ENCODE results near the gene B3GLCT. TPM values are rescaled to one million over a fixed set of nuclear protein-coding genes. Genes with fewer than 3 reads are reported as not detected.

Gene B3GLCT
- polyA plus RNA-seq, 1 of the 3 experiments (the other 2 are of a cell fraction) = 2.4 TPM

GRCh38 chr13:31261241-31261640 lies 61.5 kb downstream of the B3GLCT start:
- POLR2A ChIA-PET = no interaction called here
- Histone ChIP-seq H3K9me3 (0 out of 2 replicates have a peak, but pooled peaks cover 4% of the 10 kb centered on the region), H3K9ac (no peak overlapping the region), H4K20me1 (ENCODE audit: insufficient read depth) (no peaks in the 10 kb centered on the region), H3K4me1 (ENCODE audit: control insufficient read depth in 1 of 2, insufficient read depth in 2 of 2, low read depth in 1 of 2, low read length in 1 of 2) (no peaks in the 10 kb centered on the region), H3K4me3 (ENCODE audit: low read depth in 2 of 2, low read length in 1 of 2) (no peak overlapping the region), H3K4me2 (no peak overlapping the region), H3K9me2 (no peaks in the 10 kb centered on the region), H3K27me3 (ENCODE audit: insufficient read depth) (no peaks in the 10 kb centered on the region), H3K27ac (ENCODE audit: low read depth in 2 of 2, low read length in 1 of 2) (no peak overlapping the region), H3K36me3 (replicated peaks in 1 of 2; ENCODE audit: control insufficient read depth in 1 of 2, insufficient read depth in 2 of 2, low read length in 1 of 2) (peaks cover 0 to 3% of the 10 kb centered on the region in 2 experiments), H3F3A (replicated peaks; ENCODE audit: insufficient read depth) (no peaks in the 10 kb centered on the region), H2AFZ (ENCODE audit: low read depth) (no peak overlapping the region), H3K79me2 (ENCODE audit: insufficient read depth) (no peaks in the 10 kb centered on the region)
- CTCF ChIA-PET = interaction anchor here (1.2 to 1.5 kb wide), 2 partner anchors 25 to 163 kb away, joined by 4 to 6 read pairs; no protein-coding TSS in a partner anchor
- no peak for DNase-seq
- WGBS (ENCODE audit: low lambda C conversion rate) = 71% methylated on average over 2 of the region's 2 CpGs
- no peak for TF ChIP-seq TCF12 (IDR thresholded peaks at IDR 0.05)
- TF ChIP-seq MAX (IDR thresholded peaks at IDR 0.05; ENCODE audit: low read depth) = no peak
- no peak for TF ChIP-seq RXRA (IDR thresholded peaks at IDR 0.05; ENCODE audit: borderline replicate concordance, low read depth)

GRCh38 chr13:31263346-31263745 lies 63.6 kb downstream of the B3GLCT start:
- ChIA-PET CTCF (interaction anchor here (1.1 to 2.7 kb wide), 2 partner anchors 18 to 161 kb away, joined by 3 to 9 read pairs; no protein-coding TSS in a partner anchor), POLR2A (no interaction called here)
- Histone ChIP-seq H3K9ac (no peak overlapping the region), H3K27me3 (ENCODE audit: insufficient read depth) (no peaks in the 10 kb centered on the region), H3K27ac (ENCODE audit: low read depth in 2 of 2, low read length in 1 of 2) (no peak overlapping the region), H3K9me2 (no peaks in the 10 kb centered on the region), H2AFZ (ENCODE audit: low read depth) (no peak overlapping the region), H3K79me2 (ENCODE audit: insufficient read depth) (no peaks in the 10 kb centered on the region), H3K9me3 (0 out of 2 replicates have a peak, but pooled peaks cover 4% of the 10 kb centered on the region), H4K20me1 (ENCODE audit: insufficient read depth) (no peaks in the 10 kb centered on the region), H3K4me3 (ENCODE audit: low read depth in 2 of 2, low read length in 1 of 2) (no peak overlapping the region), H3K4me2 (no peak overlapping the region), H3K4me1 (ENCODE audit: control insufficient read depth in 1 of 2, insufficient read depth in 2 of 2, low read depth in 1 of 2, low read length in 1 of 2) (no peaks in the 10 kb centered on the region; a peak in 1 of 4 replicates), H3F3A (replicated peaks; ENCODE audit: insufficient read depth) (no peaks in the 10 kb centered on the region), H3K36me3 (replicated peaks in 1 of 2; ENCODE audit: control insufficient read depth in 1 of 2, insufficient read depth in 2 of 2, low read length in 1 of 2) (peaks cover 0 to 3% of the 10 kb centered on the region in 2 experiments)
- no peak for TF ChIP-seq RAD21 (IDR thresholded peaks at IDR 0.05; ENCODE audit: low read length)
- TF ChIP-seq FOSL2 (IDR thresholded peaks at IDR 0.05; ENCODE audit: borderline replicate concordance, low read depth) = no peak
- no peak for DNase-seq
- WGBS (ENCODE audit: low lambda C conversion rate) = 75% methylated on average over 1 of the region's 1 CpG

GRCh38 chr13:31264151-31264550 lies 64.4 kb downstream of the B3GLCT start:
- H3K27me3 ChIP-seq (ENCODE audit: insufficient read depth) = no peaks in the 10 kb centered on the region
- no peak overlapping the region for H3K9ac ChIP-seq
- H4K20me1 ChIP-seq (ENCODE audit: insufficient read depth) = no peaks in the 10 kb centered on the region
- no peak overlapping the region for H3K4me2 ChIP-seq
- H3K27ac ChIP-seq (ENCODE audit: low read depth in 2 of 2, low read length in 1 of 2) = no peak overlapping the region
- H3K4me1 ChIP-seq (ENCODE audit: control insufficient read depth in 1 of 2, insufficient read depth in 2 of 2, low read depth in 1 of 2, low read length in 1 of 2) = no peaks in the 10 kb centered on the region; a peak in 1 of 4 replicates
- no peaks in the 10 kb centered on the region for H3K9me2 ChIP-seq
- H3K4me3 ChIP-seq (ENCODE audit: low read depth in 2 of 2, low read length in 1 of 2) = no peak overlapping the region
- WGBS (ENCODE audit: low lambda C conversion rate) = 89% methylated on average over 4 of the region's 4 CpGs
- no peaks in the 10 kb centered on the region for H3K79me2 ChIP-seq (ENCODE audit: insufficient read depth)
- H3F3A ChIP-seq (replicated peaks; ENCODE audit: insufficient read depth) = no peaks in the 10 kb centered on the region
- peaks cover 0 to 3% of the 10 kb centered on the region in 2 experiments for H3K36me3 ChIP-seq (replicated peaks in 1 of 2; ENCODE audit: control insufficient read depth in 1 of 2, insufficient read depth in 2 of 2, low read length in 1 of 2)
- CTCF ChIA-PET = interaction anchor here (2.7 kb wide), 1 partner anchor 160 kb away, joined by 9 read pairs; no protein-coding TSS in a partner anchor
- no peak overlapping the region for H2AFZ ChIP-seq (ENCODE audit: low read depth)
- H3K9me3 ChIP-seq = 0 out of 2 replicates have a peak, but pooled peaks cover 1% of the 10 kb centered on the region
- TF ChIP-seq SMC3 (IDR thresholded peaks at IDR 0.05; ENCODE audit: low read depth, low read length) = no peak
- no peak for TF ChIP-seq FOXJ3 (CRISPR knock-in tag; IDR thresholded peaks at IDR 0.05)
- no peak for TF ChIP-seq NFIC (IDR thresholded peaks at IDR 0.05; ENCODE audit: borderline replicate concordance)
- no peak for TF ChIP-seq TAF1 (IDR thresholded peaks at IDR 0.05; ENCODE audit: borderline replicate concordance, low read depth, low read length)
- no peak for TF ChIP-seq GABPA (IDR thresholded peaks at IDR 0.05; ENCODE audit: low read depth)
- no peak for TF ChIP-seq FOXM1 (IDR thresholded peaks at IDR 0.05; ENCODE audit: low read depth)
- TF ChIP-seq RXRA (IDR thresholded peaks at IDR 0.05; ENCODE audit: borderline replicate concordance, low read depth) = no peak
- no peak for TF ChIP-seq EZH2phosphoT487 (IDR thresholded peaks at IDR 0.05; ENCODE audit: borderline replicate concordance, low read depth)
- no peak for TF ChIP-seq JUND (IDR thresholded peaks at IDR 0.05)
- no peak for TF ChIP-seq NRF1 (IDR thresholded peaks at IDR 0.05; ENCODE audit: low read depth, low read length)
- POLR2A ChIA-PET = no interaction called here
- no peak for DNase-seq
